Left colon (tissue), 2 donors: ENCODE results near the gene NAALADL2. TPM values are rescaled to one million over a fixed set of nuclear protein-coding genes. Genes with fewer than 3 reads are reported as not detected.

Experiments
- ATAC-seq: fragments of 200-7000 bp; cut with Tn5 transposase; one replicate; pipeline ENCODE4 v1.9.1; 2020; ENCODE audit warnings: mild to moderate bottlenecking, moderate library complexity
- DNase-seq, 2 donors: peaks; one replicate each; pipeline ENCODE4 v3.0.0-alpha.2; 2020
- intact Hi-C, 2 donors: fragments of 100-400 bp; cut with DNase I in 1 of 2; cut with micrococcal nuclease in 1 of 2; formaldehyde crosslinking; loops; one replicate each; pipeline versions ENCODE4 v1.11.2 to v1.14.0; 2022; cut with DNase I, micrococcal nuclease
- total RNA-seq, 2 donors: library from RNA; stranded (reverse); fragmentation: NEBNext Ultra II Directional; extraction: Animal tissue kit (Norgen Biotek cat#: 25700); gene quantifications; one replicate each; pipeline ENCODE4 v1.2.1, GENCODE V29; 2021
- donor health status: DM: no; HTN: no; CAD: no.
- donor health status: DM: yes; HTN: yes; CAD: no.

Gene NAALADL2
- total RNA-seq, 2 donors from 2014 or later: 20.7 to 21.1 TPM

DNA sequence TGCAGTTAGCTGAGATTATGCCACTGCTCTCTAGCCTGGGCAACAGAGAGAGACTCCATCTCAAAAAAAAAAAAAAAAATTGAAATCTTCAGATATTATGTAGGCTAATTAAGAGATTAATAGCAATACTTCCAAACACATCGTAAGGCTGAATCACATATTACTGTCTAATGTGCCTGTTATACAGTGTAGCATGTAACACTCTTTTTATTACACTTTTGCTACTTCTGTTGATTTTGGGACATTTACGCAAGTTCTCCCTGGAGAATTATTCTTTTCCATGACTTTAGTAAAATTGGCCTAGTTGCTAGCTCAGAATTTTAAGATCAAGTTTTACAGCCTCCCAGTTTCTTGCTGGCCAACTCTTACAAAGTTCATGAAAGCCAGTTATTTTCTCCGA lies 605.2 kb downstream of the NAALADL2 start:
- ATAC-seq (no peak), DNase-seq (no peak)
- intact Hi-C loops: no loop called here

DNA sequence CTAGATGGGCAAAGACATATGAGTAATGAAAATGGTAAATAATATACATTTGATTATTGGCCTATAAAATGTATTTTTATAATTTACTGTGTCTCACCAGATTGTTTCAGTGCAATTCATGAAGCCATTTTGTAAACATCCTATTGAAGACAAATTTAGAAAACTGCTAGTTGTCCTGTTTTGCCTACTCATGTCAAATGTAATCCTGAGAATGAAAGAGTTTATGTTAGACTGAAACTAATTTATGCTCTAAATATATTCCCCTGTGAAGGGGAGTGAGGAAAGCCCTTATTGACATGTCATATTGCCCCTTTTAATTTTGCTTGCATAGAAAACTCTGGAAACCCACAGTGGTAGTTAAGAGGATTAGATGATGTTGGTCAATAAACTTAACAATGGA lies 610.0 kb downstream of the NAALADL2 start:
- no peak for DNase-seq
- intact Hi-C loops: no loop called here
- no peak for ATAC-seq

- ATAC-seq (no peak), DNase-seq (no peak)
- intact Hi-C loops: no loop called here
These were observed 616.6 kb downstream of the NAALADL2 start for GRCh38 chr3:175475765-175476164.

GRCh38 chr3:175476489-175476888 lies 617.4 kb downstream of the NAALADL2 start:
- ATAC-seq: no peak
- DNase-seq: no peak
- intact Hi-C loops: no loop called here

- no peak for DNase-seq
- intact Hi-C loops: no loop called here
- no peak for ATAC-seq
These were observed 618.6 kb downstream of the NAALADL2 start for GRCh38 chr3:175477651-175478224.

GRCh38 chr3:175478301-175478700 lies 619.2 kb downstream of the NAALADL2 start:
- ATAC-seq (no peak), DNase-seq (no peak)
- intact Hi-C loops: no loop called here

GRCh38 chr3:175479175-175479574 lies 620.0 kb downstream of the NAALADL2 start:
- intact Hi-C loops: no loop called here
- ATAC-seq: no peak
- DNase-seq: no peak

- ATAC-seq: no peak
- no peak for DNase-seq
- intact Hi-C loops: no loop called here
These were observed 620.7 kb downstream of the NAALADL2 start for GRCh38 chr3:175479800-175480199.

GRCh38 chr3:175484666-175485065 lies 625.5 kb downstream of the NAALADL2 start:
- DNase-seq: no peak
- ATAC-seq: no peak
- intact Hi-C loops: no loop called here

DNA sequence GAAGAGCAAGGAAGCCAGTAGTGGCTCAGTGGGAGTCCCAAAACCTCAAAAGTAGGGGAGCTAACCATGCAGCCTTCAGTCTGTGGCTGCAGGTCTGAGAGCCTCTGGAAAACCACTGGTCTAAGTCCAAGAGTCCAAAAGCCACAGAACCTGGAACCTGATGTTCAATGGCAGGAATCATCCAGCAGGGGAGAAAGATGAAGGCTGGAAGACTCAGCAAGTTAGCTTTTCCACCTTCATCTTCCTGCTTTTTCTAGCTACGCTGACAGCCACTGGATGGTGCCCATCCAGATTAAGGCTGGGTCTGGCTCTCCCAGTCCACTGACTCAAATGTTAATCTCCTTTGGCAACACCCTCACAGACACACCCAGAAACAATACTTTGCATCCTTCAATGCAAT lies 626.3 kb downstream of the NAALADL2 start:
- ATAC-seq (no peak), DNase-seq (no peak)
- intact Hi-C loops: no loop called here

- intact Hi-C loops: no loop called here
- ATAC-seq (no peak), DNase-seq (no peak)
These were observed 627.1 kb downstream of the NAALADL2 start for GRCh38 chr3:175486255-175486654.

GRCh38 chr3:175489406-175489805 lies 630.3 kb downstream of the NAALADL2 start:
- intact Hi-C loops: no loop called here
- ATAC-seq: no peak

DNA sequence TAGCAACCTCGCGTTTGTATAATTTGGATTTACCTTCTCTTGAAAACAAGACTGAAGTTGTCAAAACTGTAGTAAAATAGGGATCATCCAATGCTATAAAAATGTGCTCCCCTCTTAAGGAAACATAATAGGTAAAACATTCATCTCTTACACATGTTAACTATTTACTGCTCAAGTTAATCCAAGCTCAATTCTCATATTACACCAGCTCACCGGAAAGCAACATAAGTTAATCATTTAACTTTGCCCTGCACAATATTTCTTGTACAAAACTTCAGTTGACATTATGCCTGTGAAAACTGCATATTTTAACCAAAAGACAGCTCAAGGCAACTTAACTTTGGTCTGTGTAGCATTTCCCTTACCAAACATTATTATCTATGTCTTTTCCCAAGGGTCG lies 634.2 kb downstream of the NAALADL2 start:
- intact Hi-C loops: no loop called here
- ATAC-seq (no peak), DNase-seq (no peak)

More at GRCh38 chr3:175489406-175489805, 630.3 kb downstream of the NAALADL2 start:
- no peak for DNase-seq

DNA sequence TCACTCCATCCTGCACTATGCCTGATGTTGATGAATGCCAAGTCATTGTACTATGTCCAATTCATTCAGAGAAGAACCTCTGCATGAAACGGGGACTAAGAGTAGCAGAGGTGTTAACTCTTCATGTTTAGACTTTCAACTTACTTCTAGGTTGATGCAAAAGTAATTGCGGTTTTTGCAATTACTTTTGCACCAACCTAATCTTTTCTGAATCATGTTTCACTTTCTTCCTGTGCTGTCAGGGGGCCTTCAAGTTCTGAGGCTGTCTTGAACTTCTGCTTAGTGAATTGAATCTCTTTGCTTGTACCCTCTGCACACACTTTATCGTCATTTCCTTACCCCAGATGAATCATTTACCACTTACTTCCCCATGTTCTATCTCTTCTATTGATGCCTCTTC lies 636.2 kb downstream of the NAALADL2 start:
- ATAC-seq: no peak
- intact Hi-C loops: no loop called here
- DNase-seq: no peak

GRCh38 chr3:175502155-175502554 lies 643.0 kb downstream of the NAALADL2 start:
- intact Hi-C loops: no loop called here
- ATAC-seq: no peak
- DNase-seq: no peak

- DNase-seq: no peak
- intact Hi-C loops: no loop called here
- no peak for ATAC-seq
These were observed 652.2 kb downstream of the NAALADL2 start for GRCh38 chr3:175511219-175511785.

GRCh38 chr3:175512700-175513099 lies 653.6 kb downstream of the NAALADL2 start:
- DNase-seq (no peak), ATAC-seq (no peak)
- intact Hi-C loops: no loop called here

GRCh38 chr3:175518459-175518858 lies 659.3 kb downstream of the NAALADL2 start:
- intact Hi-C loops: no loop called here
- ATAC-seq: no peak

DNA sequence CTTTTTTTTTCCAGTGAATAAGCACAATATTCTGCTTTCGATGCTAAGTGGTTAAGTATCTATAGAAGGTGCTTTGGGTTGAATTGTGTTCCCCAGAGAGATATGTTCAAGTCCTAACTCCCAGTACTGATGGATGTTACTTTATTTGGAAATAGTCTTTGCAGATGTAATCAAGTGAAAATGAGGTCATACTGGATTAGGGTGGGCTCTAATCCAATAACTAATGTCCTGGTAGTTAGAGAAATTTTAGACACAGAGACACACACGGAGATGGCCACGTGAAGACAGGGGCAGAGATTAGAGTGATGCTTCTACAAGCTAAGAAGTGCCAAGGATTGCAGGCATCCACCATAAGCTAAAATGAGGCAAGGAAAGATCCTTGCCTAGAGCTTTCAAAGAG lies 662.3 kb downstream of the NAALADL2 start:
- DNase-seq: no peak
- intact Hi-C loops: no loop called here
- ATAC-seq: no peak

More at GRCh38 chr3:175518459-175518858, 659.3 kb downstream of the NAALADL2 start:
- no peak for DNase-seq

GRCh38 chr3:175526191-175526590 lies 667.1 kb downstream of the NAALADL2 start:
- ATAC-seq: no peak
- intact Hi-C loops: no loop called here
- no peak for DNase-seq

DNA sequence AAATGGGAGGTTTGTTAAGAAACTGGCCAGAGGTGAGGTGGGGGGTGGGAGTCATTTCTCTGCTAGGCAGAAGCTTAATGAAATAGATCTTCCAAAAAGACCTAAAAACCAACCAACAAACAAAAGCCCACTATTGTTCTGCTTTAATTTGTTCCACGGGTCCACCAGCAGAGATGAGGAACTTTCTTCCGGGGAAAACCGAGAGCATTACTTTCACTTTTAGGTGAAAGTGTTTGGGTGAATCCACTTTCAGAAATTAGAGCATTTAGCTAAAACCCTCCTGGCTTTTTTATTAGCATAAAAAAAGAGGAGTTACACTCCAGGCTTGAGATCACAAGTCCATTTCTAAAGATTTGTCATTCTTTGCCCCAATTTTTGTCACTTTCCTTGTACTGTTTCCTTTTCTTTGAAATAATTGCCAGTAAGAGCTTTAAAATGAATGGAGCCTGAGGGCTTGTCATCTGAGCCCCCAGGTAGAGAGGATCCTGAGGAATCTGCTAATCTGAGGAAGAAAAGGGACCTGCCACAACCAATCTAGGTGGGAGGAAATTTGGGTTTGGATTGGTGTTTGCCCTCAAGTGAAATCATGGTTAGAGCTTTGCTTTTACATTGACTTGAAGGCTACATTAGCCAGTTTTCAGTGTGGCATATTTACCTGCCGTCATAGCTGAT lies 667.6 kb downstream of the NAALADL2 start:
- ATAC-seq (no peak), DNase-seq (no peak)
- intact Hi-C loops: no loop called here
